SK-N-SH treated with all-trans-retinoic acid at 6 μM for 48 hours (cell line): ENCODE data around the gene SSB.

Experiments used
- ESRRG ChIP-seq: fragments of 250-450 bp; sonication (Bioruptor Pico); IDR thresholded peaks from 2 replicates; pipeline ENCODE4 v1.6.1; 2021; ENCODE audit warnings: mild to moderate bottlenecking
- OSR1 ChIP-seq: fragments of 250-450 bp; sonication (Bioruptor Pico); IDR thresholded peaks from 2 replicates; pipeline ENCODE4 v1.8.0; 2022; ENCODE audit warnings: moderate library complexity, mild to moderate bottlenecking, inconsistent platforms
- PPARA ChIP-seq: fragments of 250-450 bp; sonication (Bioruptor Pico); IDR thresholded peaks from 2 replicates; pipeline ENCODE4 v1.5.0; 2020; ENCODE audit warnings: mild to moderate bottlenecking, borderline replicate concordance
- RARB ChIP-seq: fragments of 250-450 bp; sonication (Bioruptor Pico); IDR thresholded peaks from 2 replicates; pipeline ENCODE4 v1.8.0; 2021; ENCODE audit warnings: mild to moderate bottlenecking, moderate library complexity
- TCF4 ChIP-seq: fragments of 250-450 bp; sonication (Bioruptor Pico); IDR thresholded peaks from 2 replicates; pipeline ENCODE4 v1.8.0; 2021; ENCODE audit warnings: mild to moderate bottlenecking, moderate library complexity, borderline replicate concordance
- ZFP3 ChIP-seq: fragments of 250-450 bp; sonication (Bioruptor Pico); IDR thresholded peaks from 2 replicates; pipeline ENCODE4 v1.5.0; 2020; ENCODE audit warnings: mild to moderate bottlenecking, moderate library complexity
- TF ChIP-seq, protein P1 (sequence below): fragments of 250-450 bp; sonication (Bioruptor Pico); IDR thresholded peaks from 2 replicates; pipeline ENCODE4 v1.5.0; 2020; ENCODE audit warnings: mild to moderate bottlenecking, moderate library complexity
- TF ChIP-seq, protein P2 (sequence below): fragments of 250-450 bp; sonication (Bioruptor Pico); IDR thresholded peaks from 2 replicates; pipeline ENCODE4 v1.8.0; 2020; ENCODE audit warnings: mild to moderate bottlenecking, moderate library complexity, borderline replicate concordance

DNA sequence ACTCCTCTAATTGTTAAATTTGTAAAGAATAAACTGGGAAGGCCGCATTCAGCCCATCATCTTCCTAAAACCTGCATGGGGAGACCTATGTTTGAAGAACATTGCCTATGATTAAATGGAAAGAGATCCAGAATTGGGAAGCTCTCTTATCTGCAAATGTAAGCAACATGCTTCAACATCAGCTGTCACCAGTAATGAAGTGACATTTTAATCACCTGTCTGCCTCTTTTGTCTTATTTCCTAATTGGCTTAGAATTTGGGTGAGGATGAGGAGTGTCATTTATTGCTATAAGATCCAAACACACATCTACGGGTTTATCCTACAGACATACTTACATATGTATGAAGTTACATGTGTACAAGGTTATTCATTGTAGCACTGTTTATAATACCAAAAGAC, 26.0 kb upstream of the SSB start:
- TF ChIP-seq ZFP3 (CRISPR knock-in tag) (no peak), RARB (no peak), TCF4 (CRISPR knock-in tag) (no peak), OSR1 (CRISPR knock-in tag) (no peak), PPARA (CRISPR knock-in tag) (no peak), ESRRG (CRISPR knock-in tag) (no peak)
- TF ChIP-seq, protein P1, sequence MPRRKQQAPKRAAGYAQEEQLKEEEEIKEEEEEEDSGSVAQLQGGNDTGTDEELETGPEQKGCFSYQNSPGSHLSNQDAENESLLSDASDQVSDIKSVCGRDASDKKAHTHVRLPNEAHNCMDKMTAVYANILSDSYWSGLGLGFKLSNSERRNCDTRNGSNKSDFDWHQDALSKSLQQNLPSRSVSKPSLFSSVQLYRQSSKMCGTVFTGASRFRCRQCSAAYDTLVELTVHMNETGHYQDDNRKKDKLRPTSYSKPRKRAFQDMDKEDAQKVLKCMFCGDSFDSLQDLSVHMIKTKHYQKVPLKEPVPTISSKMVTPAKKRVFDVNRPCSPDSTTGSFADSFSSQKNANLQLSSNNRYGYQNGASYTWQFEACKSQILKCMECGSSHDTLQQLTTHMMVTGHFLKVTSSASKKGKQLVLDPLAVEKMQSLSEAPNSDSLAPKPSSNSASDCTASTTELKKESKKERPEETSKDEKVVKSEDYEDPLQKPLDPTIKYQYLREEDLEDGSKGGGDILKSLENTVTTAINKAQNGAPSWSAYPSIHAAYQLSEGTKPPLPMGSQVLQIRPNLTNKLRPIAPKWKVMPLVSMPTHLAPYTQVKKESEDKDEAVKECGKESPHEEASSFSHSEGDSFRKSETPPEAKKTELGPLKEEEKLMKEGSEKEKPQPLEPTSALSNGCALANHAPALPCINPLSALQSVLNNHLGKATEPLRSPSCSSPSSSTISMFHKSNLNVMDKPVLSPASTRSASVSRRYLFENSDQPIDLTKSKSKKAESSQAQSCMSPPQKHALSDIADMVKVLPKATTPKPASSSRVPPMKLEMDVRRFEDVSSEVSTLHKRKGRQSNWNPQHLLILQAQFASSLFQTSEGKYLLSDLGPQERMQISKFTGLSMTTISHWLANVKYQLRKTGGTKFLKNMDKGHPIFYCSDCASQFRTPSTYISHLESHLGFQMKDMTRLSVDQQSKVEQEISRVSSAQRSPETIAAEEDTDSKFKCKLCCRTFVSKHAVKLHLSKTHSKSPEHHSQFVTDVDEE (CRISPR knock-in tag), result no peak
- TF ChIP-seq, protein P2, sequence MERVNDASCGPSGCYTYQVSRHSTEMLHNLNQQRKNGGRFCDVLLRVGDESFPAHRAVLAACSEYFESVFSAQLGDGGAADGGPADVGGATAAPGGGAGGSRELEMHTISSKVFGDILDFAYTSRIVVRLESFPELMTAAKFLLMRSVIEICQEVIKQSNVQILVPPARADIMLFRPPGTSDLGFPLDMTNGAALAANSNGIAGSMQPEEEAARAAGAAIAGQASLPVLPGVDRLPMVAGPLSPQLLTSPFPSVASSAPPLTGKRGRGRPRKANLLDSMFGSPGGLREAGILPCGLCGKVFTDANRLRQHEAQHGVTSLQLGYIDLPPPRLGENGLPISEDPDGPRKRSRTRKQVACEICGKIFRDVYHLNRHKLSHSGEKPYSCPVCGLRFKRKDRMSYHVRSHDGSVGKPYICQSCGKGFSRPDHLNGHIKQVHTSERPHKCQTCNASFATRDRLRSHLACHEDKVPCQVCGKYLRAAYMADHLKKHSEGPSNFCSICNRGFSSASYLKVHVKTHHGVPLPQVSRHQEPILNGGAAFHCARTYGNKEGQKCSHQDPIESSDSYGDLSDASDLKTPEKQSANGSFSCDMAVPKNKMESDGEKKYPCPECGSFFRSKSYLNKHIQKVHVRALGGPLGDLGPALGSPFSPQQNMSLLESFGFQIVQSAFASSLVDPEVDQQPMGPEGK, result no peak
